GM18507 (cell line): ENCODE measurements around the gene HSPA8.
A peak's percentile ranks its signal among the peaks of the same experiment; 100 is the strongest.

Experiments
- DNase-seq: peaks from one replicate; pipeline ENCODE4 v3.0.0; 2011; ENCODE audit warnings: low read depth; ENCODE audit not compliant: insufficient read length; ENCODE audit errors: extremely low spot score
- FAIRE-seq: peaks from 2 replicates; lab custom pipeline; 2011; peaks lifted over from hg19 to GRCh38; lab: Jason Lieb, UNC

The HSPA8 gene

GRCh38 chr11:123052901-123053721, 8.8 kb downstream of the HSPA8 start:
- DNase-seq (no peak), FAIRE-seq (no peak)

DNA sequence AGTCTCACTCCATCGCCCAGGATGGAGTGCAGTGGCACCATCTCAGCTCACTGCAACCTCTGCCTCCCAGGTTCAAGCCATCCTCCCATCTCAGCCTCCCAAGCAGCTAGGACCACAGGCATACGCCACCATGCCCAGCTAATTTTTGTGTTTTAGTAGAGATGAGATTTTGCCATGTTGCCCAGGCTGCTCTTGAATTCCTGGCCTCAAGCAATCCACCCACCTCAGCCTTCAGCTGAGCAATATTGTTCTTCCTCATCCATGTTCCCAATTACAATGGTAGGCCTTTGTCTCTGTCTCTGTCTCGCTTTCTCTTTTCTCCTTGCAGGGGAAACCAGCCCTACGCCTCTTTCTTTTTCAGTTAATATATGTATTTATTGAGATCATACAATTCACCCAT, 10.3 kb downstream of the HSPA8 start:
- FAIRE-seq = no peak

DNA sequence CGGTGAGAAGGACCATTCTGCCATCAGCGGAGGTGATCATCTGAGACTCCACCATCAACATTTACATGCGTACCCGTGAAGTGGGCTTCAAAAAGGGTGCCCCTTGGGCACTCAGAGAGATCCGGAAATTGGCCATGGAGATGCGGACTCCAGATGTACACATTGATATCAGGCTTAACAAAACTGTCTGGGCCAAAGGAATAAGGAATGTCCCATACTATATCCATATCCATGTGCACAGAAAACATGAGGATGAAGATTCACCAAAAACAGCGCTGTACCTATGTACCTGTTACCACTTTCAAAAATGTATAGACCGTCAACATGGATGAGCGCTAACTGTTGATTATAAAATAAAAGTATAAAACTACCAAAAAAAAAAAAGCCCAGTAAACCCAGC, 10.8 kb downstream of the HSPA8 start:
- FAIRE-seq (no peak), DNase-seq (no peak)

More for the DNA sequence above, 10.3 kb downstream of the HSPA8 start:
- no peak for DNase-seq

- DNase-seq = no peak
- FAIRE-seq = no peak
These were observed 14.0 kb downstream of the HSPA8 start for GRCh38 chr11:123047947-123048293.

GRCh38 chr11:123047266-123047946, 14.5 kb downstream of the HSPA8 start:
- DNase-seq = no peak
- no peak for FAIRE-seq

DNA sequence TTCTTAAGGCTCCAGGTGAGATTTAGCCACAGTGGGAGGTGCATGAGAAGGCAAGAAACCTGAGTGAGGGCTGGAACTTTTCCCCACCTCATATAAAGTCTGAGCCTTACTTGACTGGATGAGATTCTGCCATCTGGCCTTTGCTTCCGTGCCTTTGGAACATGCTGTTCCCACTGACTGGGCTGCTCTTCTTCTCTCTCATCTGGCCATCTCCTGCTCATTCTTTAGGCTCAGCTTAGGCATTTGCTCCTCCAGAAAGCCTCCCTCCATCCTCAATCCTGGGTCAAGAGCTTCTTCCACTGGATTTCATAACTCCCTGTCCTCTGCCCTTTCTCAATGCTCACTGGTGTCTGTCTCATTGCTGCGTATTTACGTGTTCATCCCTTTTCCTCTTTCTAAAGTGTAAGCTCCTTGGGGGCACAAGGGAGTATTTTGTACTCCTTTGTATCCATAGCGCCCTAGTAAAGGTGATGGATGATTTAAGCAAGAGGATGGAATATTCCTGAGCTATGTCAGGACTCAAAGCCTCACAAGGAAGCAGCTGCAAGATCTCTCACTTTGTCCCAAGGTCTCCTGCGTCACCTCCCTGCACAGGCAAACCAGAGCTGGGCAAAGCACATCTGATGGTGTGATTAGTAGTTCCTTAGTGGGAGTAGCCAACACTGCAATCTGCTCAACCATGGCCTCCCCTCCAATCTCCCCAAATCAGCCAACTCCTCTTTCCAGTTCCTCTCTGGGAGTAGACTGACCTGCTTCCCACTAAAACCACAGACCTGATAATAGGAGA, 15.3 kb downstream of the HSPA8 start:
- no peak for FAIRE-seq
- no peak for DNase-seq

- FAIRE-seq (no peak), DNase-seq (no peak)
These were observed 16.8 kb downstream of the HSPA8 start for GRCh38 chr11:123045101-123045500.

GRCh38 chr11:123041185-123041584, 20.8 kb downstream of the HSPA8 start:
- FAIRE-seq (no peak), DNase-seq (no peak)

DNA sequence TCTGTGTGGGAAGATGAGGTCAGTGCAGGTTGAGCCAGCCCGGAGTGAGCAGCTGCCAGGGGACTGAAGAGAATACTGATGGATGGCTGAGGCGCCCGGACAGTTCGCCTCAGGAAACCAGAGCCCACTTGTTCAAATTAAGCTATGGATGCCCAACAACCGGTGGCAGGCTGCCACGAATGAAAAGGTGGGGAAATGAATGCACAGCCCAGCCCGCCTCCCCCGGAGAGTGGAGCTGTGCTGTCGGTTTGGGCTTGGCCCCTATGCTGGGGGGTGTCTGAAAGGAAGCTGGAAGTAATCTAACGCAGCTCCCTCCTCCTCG, 21.9 kb downstream of the HSPA8 start:
- DNase-seq (no peak), FAIRE-seq (no peak)

GRCh38 chr11:123035831-123036230, 26.1 kb downstream of the HSPA8 start:
- FAIRE-seq (no peak), DNase-seq (no peak)

DNA sequence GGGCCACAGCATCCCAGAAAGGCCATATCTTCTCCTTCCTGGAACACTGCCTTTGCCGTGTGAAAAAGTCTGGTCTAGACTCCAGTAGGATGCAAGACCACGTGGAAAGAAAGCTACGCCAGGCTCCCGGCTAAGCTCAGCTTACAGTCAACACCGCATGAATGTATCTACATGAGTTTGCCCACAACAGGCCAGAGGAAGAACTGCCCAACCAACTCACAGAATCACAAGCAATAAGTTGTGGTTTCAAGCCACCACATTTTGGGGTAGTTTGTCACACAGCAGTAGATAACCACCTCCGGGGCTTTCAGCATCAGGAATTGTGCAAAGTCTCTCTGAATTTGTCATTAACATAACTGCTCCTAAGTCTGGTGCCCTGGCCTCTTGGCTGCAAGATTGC, 27.3 kb downstream of the HSPA8 start:
- DNase-seq = no peak
- no peak for FAIRE-seq

- FAIRE-seq (no peak), DNase-seq (no peak)
These were observed 28.0 kb downstream of the HSPA8 start for GRCh38 chr11:123033895-123034294.

DNA sequence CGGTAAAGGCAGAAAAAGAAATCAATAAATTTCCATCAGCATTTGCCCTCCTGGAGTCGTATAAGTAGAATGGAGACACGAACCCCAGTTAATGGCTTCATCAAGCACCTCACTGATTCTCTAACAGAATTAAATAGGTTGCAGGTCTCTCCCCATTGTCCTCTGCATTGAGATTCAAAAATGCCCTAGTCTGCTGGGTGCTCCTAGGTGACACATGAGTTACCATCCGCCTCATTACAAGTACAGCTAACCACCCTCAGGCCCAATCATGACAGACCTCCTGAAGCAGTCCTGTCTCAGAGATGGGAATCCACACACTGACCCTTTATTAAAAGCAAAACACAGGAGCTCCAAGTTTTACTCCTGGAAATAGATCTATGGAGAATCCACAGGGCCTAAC, 31.4 kb downstream of the HSPA8 start:
- FAIRE-seq (no peak), DNase-seq (no peak)

DNA sequence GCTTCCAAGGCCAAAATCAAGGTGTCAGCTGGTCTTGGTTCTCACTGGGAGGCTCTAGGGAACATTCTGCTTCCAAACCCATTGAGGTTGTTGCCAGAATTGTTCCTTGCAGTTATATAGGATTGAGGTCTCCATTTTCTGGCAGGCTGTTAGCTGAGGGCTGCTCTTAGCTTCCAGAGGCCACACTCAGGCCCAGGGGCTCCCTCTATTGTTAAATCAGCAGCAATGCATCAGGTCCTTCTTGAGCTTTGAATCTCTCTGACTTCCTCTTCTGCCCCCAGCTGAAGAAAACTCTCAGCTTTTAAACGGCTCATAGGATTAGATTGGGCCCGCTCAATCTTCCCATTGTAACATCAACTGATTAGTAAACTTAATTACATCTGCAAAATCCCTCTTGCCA, 41.0 kb downstream of the HSPA8 start:
- FAIRE-seq (peak; percentile 80), DNase-seq (peak; percentile 23)

GRCh38 chr11:123018702-123019101, 43.2 kb downstream of the HSPA8 start:
- FAIRE-seq (no peak), DNase-seq (no peak)

GRCh38 chr11:123011510-123011909, 50.4 kb downstream of the HSPA8 start:
- FAIRE-seq (no peak), DNase-seq (no peak)
